SU-DHL-6 (cell line): ENCODE data around the gene MECR.

Experiments used
- H2AFZ ChIP-seq: fragments of 200-600 bp; sonication (generic); 2 replicates; pipeline ENCODE4 v1.6.1; 2014; ENCODE audit warnings: low read depth, mild to moderate bottlenecking, moderate library complexity, mixed read lengths, antibody characterized with exemption, low read length; ENCODE audit not compliant: severe bottlenecking
- H3F3A ChIP-seq: fragments of 200-600 bp; shearing (Covaris generic); 2 replicates; pipeline ENCODE4 v1.6.0; 2016; ENCODE audit warnings: antibody characterized with exemption, mild to moderate bottlenecking; ENCODE audit not compliant: insufficient read depth
- H3K27ac ChIP-seq: fragments of 200-600 bp; sonication (generic); 2 replicates; pipeline ENCODE4 v1.5.1; 2016; ENCODE audit warnings: low read depth, mild to moderate bottlenecking, low read length, moderate library complexity, mixed read lengths
- H3K27me3 ChIP-seq: fragments of 200-600 bp; sonication (generic), shearing (Covaris generic); 2 replicates; pipeline ENCODE4 v1.6.0; 2014; ENCODE audit warnings: mild to moderate bottlenecking, low read length
- H3K36me3 ChIP-seq: fragments of 200-600 bp; sonication (generic); 2 replicates; pipeline ENCODE4 v1.6.1; 2014; ENCODE audit warnings: mild to moderate bottlenecking, low read length, mixed read lengths
- H3K4me2 ChIP-seq: fragments of 300-600, 200-600 bp; shearing (Covaris generic), sonication (generic); 2 replicates; pipeline ENCODE4 v1.6.0; 2014; ENCODE audit warnings: low read length, low read depth, mild to moderate bottlenecking; ENCODE audit not compliant: poor library complexity, severe bottlenecking
- H3K4me3 ChIP-seq: fragments of 200-600 bp; sonication (generic); 2 replicates; pipeline ENCODE4 v1.5.1; 2014; ENCODE audit warnings: antibody characterized with exemption, low read length, mild to moderate bottlenecking, mixed read lengths; ENCODE audit not compliant: insufficient read depth, poor library complexity, severe bottlenecking
- H3K79me2 ChIP-seq: fragments of 200-600 bp; sonication (generic); 2 replicates; pipeline ENCODE4 v1.6.1; 2014; ENCODE audit warnings: mild to moderate bottlenecking, low read length, moderate library complexity; ENCODE audit not compliant: insufficient read depth
- H3K9ac ChIP-seq: fragments of 200-600 bp; sonication (generic); 2 replicates; pipeline ENCODE4 v1.7.0; 2014; ENCODE audit warnings: mild to moderate bottlenecking, low read length
- H3K9me2 ChIP-seq: fragments of 200-600 bp; sonication (generic); replicated peaks from 2 replicates; pipeline ENCODE4 v1.6.1; 2014; ENCODE audit warnings: low read length; ENCODE audit not compliant: insufficient read depth
- H3K9me3 ChIP-seq: fragments of 200-600 bp; sonication (generic); 2 replicates; pipeline ENCODE4 v1.6.1; 2014; ENCODE audit warnings: low read length, mixed read lengths; ENCODE audit not compliant: insufficient read depth
- H4K20me1 ChIP-seq: fragments of 200-600 bp; sonication (generic); 2 replicates; pipeline ENCODE4 v1.6.1; 2014; ENCODE audit warnings: low read depth, mild to moderate bottlenecking, antibody characterized with exemption, low read length, moderate library complexity, mixed read lengths
- CTCF ChIP-seq: fragments of 200-600 bp; sonication (generic); IDR thresholded peaks from one replicate; pipeline ENCODE4 v1.5.1; 2017; ENCODE audit warnings: antibody characterized with exemption, mild to moderate bottlenecking, low read length, moderate library complexity; ENCODE audit not compliant: insufficient read depth, poor library complexity, severe bottlenecking
- EZH2phosphoT487 ChIP-seq: fragments of 200-600 bp; sonication (generic), shearing (Covaris generic); conservative IDR thresholded peaks from 2 replicates; pipeline ENCODE4 v1.6.1; 2018; ENCODE audit warnings: mild to moderate bottlenecking, antibody characterized with exemption, low read length, moderate library complexity, mixed read lengths

The MECR gene

GRCh38 chr1:29186252-29186651 lies 44.5 kb downstream of the MECR start:
- Histone ChIP-seq H3K4me3 (no peak overlapping the region), H3K9me3 (no peaks in the 10 kb centered on the region), H3K9ac (no peak overlapping the region), H4K20me1 (no peaks in the 10 kb centered on the region), H3K27me3 (no peaks in the 10 kb centered on the region), H3K36me3 (no peaks in the 10 kb centered on the region), H2AFZ (no peak overlapping the region), H3K27ac (no peak overlapping the region), H3K9me2 (no peaks in the 10 kb centered on the region), H3K4me2 (no peak overlapping the region), H3K79me2 (peaks cover 4% of the 10 kb centered on the region), H3F3A (peaks cover 10% of the 10 kb centered on the region)
- TF ChIP-seq EZH2phosphoT487 (no peak), CTCF (no peak)

- no peaks in the 10 kb centered on the region for H3K27me3 ChIP-seq
- TF ChIP-seq CTCF, result no peak
- peaks cover 13% of the 10 kb centered on the region for H3K36me3 ChIP-seq
- peak overlapping the region; percentile 87 for H2AFZ ChIP-seq
- H3K9me2 ChIP-seq, result no peaks in the 10 kb centered on the region
- no peak overlapping the region for H3K4me3 ChIP-seq
- H3K4me2 ChIP-seq, result no peak overlapping the region
- no peak overlapping the region for H3K27ac ChIP-seq
- H3K9me3 ChIP-seq, result no peaks in the 10 kb centered on the region
- peaks cover 34% of the 10 kb centered on the region for H3K79me2 ChIP-seq
- peaks cover 24% of the 10 kb centered on the region for H4K20me1 ChIP-seq
- no peak overlapping the region for H3K9ac ChIP-seq
- H3F3A ChIP-seq, result peaks cover 16% of the 10 kb centered on the region
Measured at GRCh38 chr1:29183287-29183686, 47.4 kb downstream of the MECR start.

GRCh38 chr1:29181413-29182225 lies 49.1 kb downstream of the MECR start, which contains the start of gene SRSF4:
TSS of gene SRSF4 (minus strand) at chr1:29181900. CDS start at chr1:29181752, 148 bp downstream.
- peaks cover 31% of the 10 kb centered on the region for H4K20me1 ChIP-seq
- peaks cover 16% of the 10 kb centered on the region for H3K36me3 ChIP-seq
- peak within 1 kb of the TSS; percentile 87 for H2AFZ ChIP-seq
- peaks cover 16% of the 10 kb centered on the region for H3F3A ChIP-seq
- peak within 1 kb of the TSS; percentile 99 for H3K9ac ChIP-seq
- no peaks in the 10 kb centered on the region for H3K9me3 ChIP-seq
- H3K9me2 ChIP-seq, result no peaks in the 10 kb centered on the region
- peak within 1 kb of the TSS; percentile 97 for H3K4me3 ChIP-seq
- no peaks in the 10 kb centered on the region for H3K27me3 ChIP-seq
- H3K27ac ChIP-seq, result peak within 1 kb of the TSS; percentile 87
- peaks cover 50% of the 10 kb centered on the region for H3K79me2 ChIP-seq
- TF ChIP-seq CTCF, result peak; percentile 36
- TF ChIP-seq EZH2phosphoT487, result no peak
- peak within 1 kb of the TSS; percentile 96 for H3K4me2 ChIP-seq
